ENCODE results near the gene TRA2A. TPM values are rescaled to one million over a fixed set of nuclear protein-coding genes. Genes with fewer than 3 reads are reported as not detected.

The TRA2A gene
- total and polyA plus RNA-seq, 2 of the 13 experiments (the other 11 are each of a cell fraction or from before 2014, with no cell fraction given), result 39.1 to 41.6 TPM

- TF ChIP-seq ZNF414 (CRISPR knock-in tag; IDR thresholded peaks at IDR 0.05) (peak; percentile 7; the same call in 1 of the 2 replicates), TFE3 (CRISPR knock-in tag; IDR thresholded peaks at IDR 0.05) (no peak), ZC3H4 (CRISPR knock-in tag; IDR thresholded peaks at IDR 0.05; ENCODE audit: borderline replicate concordance) (peak; percentile 92; the same call in 1 of the 2 replicates), HOMEZ (CRISPR knock-in tag; IDR thresholded peaks at IDR 0.05; ENCODE audit: low read depth) (no peak), GATAD2A (CRISPR knock-in tag; IDR thresholded peaks at IDR 0.05) (peak; percentile 30; the same call in 1 of the 2 replicates), FOXJ3 (CRISPR knock-in tag; IDR thresholded peaks at IDR 0.05; ENCODE audit: borderline replicate concordance) (0 out of 2 replicates have a peak, but pooled peaks have one; percentile 26), CBFB (CRISPR knock-in tag; IDR thresholded peaks at IDR 0.05) (no peak)
These were observed 58.6 kb downstream of the TRA2A start (continued) for GRCh38 chr7:23472956-23473843.

- Histone ChIP-seq H2AFZ (ENCODE audit: low read length) (no peak overlapping the region), H3K79me2 (ENCODE audit: insufficient read depth, low read length) (peaks cover 74% of the 10 kb centered on the region), H3K27me3 (ENCODE audit: control insufficient read depth in 1 of 2, insufficient read depth in 2 of 2, low read length in 2 of 2) (no peaks in the 10 kb centered on the region; a peak in 1 of 5 replicates), H3K27ac (ENCODE audit: extremely low read length, insufficient read depth, low read length) (peak overlapping the region; percentile 96), H3K4me1 (ENCODE audit: insufficient read depth, low read length) (peaks cover 24% of the 10 kb centered on the region), H3K36me3 (replicated peaks in 1 of 2; ENCODE audit: control insufficient read depth in 1 of 2, insufficient read depth in 2 of 2, low read length in 2 of 2) (no peaks in the 10 kb centered on the region), H3K4me2 (ENCODE audit: low read depth, low read length) (peak overlapping the region; percentile 94), H3K9ac (ENCODE audit: insufficient read depth, low read depth, low read length) (peak overlapping the region; percentile 90), H3K4me3 (replicated peaks in 1 of 3; ENCODE audit: insufficient read depth in 1 of 3, low read depth in 2 of 3, low read length in 3 of 3) (peak overlapping the region; percentile 86 to 93 (median 91); a peak in 5 of 6 replicates), H4K20me1 (ENCODE audit: insufficient read depth, low read length) (no peaks in the 10 kb centered on the region), H3K9me3 (ENCODE audit: low read length) (no peaks in the 10 kb centered on the region)
- ChIA-PET CTCF (ENCODE audit: low intra/inter-chr PET ratio, low total read pairs) (no interaction called here), POLR2A (interaction anchor here (0.6 to 1.8 kb wide), 8 partner anchors 10 to 178 kb away, joined by 3 to 19 read pairs (median 4); no protein-coding TSS in a partner anchor)
- in situ Hi-C loops (cut with HindIII; ENCODE audit: extremely low pct_ligation_motif_present, low pct_unique_long_range_greater_than_20kb) (no loop called here), intact Hi-C loops (cut with micrococcal nuclease; ENCODE audit: unreplicated experiment) (loop anchor here (5.0 to 10.0 kb wide), 2 partner anchors 288 to 460 kb away; partner anchors contain the start of genes HYCC1 and NUP42)
- no peak for DNase-seq (ENCODE audit: low spot score)
- no TSS peak for BruUV-seq (replicated peaks)
- no peak for ATAC-seq
- FAIRE-seq, result no peak
- no peak for TF ChIP-seq MAX (IDR thresholded peaks at IDR 0.05)
- TF ChIP-seq BRF2 (CRISPR knock-in tag; IDR thresholded peaks at IDR 0.05), result no peak
- TF ChIP-seq ADNP (CRISPR knock-in tag; IDR thresholded peaks at IDR 0.05), result no peak
These were observed 59.2 kb downstream of the TRA2A start for GRCh38 chr7:23472556-23472955.

Data from HepG2 (cell line).